NCI-H774 (cell line): ENCODE results near the gene ACAP3.

ENCODE experiments used
- DNase-seq: peaks from one replicate; lab custom pipeline; 2025; lab: John Stamatoyannopoulos, UW

Gene ACAP3, protein sequence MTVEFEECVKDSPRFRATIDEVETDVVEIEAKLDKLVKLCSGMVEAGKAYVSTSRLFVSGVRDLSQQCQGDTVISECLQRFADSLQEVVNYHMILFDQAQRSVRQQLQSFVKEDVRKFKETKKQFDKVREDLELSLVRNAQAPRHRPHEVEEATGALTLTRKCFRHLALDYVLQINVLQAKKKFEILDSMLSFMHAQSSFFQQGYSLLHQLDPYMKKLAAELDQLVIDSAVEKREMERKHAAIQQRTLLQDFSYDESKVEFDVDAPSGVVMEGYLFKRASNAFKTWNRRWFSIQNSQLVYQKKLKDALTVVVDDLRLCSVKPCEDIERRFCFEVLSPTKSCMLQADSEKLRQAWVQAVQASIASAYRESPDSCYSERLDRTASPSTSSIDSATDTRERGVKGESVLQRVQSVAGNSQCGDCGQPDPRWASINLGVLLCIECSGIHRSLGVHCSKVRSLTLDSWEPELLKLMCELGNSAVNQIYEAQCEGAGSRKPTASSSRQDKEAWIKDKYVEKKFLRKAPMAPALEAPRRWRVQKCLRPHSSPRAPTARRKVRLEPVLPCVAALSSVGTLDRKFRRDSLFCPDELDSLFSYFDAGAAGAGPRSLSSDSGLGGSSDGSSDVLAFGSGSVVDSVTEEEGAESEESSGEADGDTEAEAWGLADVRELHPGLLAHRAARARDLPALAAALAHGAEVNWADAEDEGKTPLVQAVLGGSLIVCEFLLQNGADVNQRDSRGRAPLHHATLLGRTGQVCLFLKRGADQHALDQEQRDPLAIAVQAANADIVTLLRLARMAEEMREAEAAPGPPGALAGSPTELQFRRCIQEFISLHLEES

DNA sequence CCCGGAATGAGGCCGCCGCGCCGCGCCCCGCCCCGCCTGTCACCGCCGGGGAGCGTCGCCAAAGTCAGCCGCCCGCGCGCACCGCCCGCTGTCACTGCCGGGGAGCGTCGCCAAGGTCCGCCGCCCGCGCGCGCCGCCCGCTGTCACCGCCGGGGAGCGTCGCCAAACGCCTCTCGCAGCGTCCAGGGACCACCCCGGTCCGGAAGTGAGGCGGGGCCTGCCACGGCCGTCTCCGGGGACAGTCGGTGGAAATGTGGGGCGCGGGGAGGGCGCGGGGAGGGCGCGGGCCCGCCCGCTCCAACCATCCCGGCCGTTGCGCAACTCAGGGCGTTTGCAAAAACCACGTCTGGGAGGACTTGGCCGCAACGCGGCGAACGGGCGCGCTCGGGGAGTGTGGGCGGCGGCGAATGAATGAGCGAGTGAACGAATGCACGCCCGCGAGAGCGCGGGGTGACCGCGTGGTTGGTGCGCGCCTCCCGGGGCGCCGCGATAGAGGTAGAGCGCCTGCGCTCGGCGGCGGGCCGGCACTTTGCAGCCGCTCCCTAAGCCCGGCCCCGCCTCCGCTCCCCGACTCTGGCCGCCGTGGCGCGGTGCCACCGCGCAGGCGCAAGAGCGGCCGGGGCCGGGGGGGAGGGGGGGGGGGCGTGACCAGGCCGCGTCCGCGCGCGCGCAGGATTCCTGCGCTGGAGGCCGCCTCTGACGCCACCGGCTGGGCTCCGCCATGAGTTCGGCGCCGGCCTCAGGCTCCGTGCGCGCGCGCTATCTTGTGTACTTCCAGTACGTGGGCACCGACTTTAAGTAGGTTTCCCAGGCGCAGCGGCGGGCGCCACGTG lies at the start of gene ACAP3, which contains the start of gene PUSL1:
ACAP3 (minus strand) TSS at position 8 of the 833 bp plus-strand sequence. CDS start 115 bp downstream, outside the sequence.
PUSL1 (plus strand) TSS at position 675 of the 833 bp plus-strand sequence; CDS start at position 722, 47 bp downstream.
- peak; percentile 66 for DNase-seq

DNA sequence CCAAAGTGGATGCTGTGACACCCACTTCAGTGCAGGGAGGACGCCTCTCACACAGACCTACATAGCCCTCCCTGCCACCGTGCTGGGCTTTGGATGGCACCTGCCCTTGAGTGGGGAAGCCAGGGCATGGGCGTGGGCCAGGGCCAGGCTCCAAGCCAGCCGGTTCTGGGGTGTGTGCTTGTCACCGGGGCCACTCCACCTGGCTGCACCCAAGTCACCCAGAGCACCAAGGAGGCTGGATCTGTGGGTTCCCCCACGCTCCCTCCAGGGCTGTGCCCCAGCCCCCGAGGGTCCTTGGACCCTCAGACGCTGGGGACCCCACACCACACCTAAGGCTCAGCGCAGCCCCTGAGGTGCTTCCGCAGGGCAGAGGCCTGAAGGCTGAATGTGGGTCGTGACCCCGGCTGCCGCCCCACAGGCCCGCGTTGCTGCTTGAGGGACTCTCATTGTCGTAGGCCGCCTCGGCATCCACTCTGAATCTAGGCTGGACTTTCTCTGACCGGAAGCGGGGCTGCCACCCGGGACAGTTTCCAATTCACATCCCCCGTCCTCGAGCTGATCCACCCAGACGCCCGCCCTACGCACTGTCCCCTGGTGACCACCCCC lies 49.2 kb upstream of the ACAP3 start:
- DNase-seq, result no peak

DNA sequence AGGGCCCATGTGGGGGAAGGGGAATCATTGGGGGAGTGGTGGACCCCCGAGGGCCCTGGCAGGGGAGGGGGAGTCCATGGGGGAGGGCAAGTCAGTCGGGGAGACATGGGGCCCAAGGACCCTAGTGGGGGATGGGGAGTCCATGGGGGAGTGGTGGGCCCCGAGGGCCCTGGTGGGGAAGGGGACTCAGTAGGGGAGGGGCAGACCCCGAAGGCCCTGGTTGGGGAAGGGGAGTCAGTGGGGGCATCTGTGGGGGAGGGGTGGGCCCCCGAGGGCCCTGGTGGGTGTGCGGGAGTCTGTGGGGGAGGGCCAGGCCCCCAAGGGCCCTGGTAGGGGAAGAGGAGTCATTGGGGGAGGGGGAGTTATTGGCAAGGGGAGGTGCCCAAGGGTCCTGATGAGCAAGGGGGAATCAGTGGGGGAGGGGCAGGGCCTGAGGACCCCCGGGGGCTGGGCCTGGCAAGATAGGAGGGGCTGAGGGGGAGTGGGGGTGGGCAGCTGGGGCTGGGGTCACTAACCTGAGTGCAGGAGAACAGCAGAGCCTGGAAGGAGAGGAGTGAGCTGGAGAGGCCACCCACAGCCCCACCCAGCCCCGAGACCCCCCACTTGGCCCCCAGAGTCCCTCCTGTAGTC lies 48.6 kb upstream of the ACAP3 start:
- no peak for DNase-seq

DNA sequence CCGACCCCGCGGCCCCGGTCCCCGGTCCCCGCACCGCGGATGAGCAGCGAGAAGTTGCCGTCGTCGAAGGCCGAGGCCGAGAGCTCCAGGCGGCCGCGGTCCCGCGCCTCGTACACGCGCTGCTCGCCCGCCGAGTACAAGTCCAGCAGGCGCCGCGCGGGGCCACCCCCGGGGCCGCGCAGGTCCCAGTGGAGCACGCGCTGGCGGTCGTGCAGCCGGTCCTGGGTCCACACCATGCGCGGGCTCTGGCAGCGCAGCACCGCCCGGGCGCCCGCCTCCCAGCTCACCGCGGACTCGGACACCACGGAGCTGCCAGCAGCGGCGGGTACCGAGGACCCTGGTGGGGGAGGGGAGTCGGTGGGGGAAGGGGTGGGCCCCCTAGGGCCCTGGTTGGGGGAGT lies 47.7 kb upstream of the ACAP3 start:
- no peak for DNase-seq

DNA sequence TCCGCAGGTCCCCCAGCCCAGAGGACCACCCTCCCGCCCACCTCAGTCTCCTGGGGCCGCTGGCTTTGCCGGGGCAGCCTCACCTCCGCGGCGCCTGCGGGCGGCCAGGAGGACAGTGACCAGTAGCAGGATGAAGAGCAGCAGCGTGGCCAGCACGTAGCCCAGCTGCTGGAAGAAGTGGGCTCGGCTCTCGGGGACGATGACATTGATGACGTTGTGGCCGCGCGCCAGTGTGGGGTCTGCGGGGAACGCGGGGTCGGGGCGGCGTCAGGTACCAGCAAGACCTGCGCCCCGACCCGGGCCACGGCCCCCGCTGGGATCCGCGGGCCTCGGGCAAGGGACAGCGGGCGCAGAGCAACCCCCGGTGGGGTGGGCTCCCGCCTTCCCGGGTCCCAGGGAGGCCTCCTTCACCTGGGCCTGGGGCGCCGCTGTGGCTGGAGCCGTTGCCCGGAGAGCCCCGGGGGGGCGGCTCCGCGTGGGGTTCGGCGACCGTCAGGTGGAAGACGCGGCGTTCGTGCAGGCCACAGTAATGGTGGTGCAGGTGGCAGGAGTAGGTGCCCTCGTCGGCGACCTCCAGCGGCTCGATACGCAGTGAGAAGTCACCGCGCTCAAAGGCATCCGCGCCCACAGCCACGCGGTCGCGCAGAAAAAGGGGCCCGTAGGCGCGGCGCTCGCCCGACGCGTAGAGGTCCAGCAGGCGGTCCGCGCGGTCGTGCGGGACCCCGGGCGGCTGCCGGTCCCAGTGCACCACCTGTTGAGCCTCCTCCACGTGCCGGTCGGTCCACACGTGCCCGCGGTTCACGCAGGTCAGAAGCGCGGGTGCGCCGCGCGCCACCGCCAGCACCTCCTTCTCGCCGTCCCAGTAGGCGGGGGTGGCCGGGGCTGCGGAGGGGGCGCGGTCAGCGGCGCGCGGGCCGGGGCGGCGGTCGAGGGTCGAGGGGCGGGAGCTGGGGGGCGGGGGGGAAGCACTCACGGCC lies 46.8 kb upstream of the ACAP3 start:
- no peak for DNase-seq

DNA sequence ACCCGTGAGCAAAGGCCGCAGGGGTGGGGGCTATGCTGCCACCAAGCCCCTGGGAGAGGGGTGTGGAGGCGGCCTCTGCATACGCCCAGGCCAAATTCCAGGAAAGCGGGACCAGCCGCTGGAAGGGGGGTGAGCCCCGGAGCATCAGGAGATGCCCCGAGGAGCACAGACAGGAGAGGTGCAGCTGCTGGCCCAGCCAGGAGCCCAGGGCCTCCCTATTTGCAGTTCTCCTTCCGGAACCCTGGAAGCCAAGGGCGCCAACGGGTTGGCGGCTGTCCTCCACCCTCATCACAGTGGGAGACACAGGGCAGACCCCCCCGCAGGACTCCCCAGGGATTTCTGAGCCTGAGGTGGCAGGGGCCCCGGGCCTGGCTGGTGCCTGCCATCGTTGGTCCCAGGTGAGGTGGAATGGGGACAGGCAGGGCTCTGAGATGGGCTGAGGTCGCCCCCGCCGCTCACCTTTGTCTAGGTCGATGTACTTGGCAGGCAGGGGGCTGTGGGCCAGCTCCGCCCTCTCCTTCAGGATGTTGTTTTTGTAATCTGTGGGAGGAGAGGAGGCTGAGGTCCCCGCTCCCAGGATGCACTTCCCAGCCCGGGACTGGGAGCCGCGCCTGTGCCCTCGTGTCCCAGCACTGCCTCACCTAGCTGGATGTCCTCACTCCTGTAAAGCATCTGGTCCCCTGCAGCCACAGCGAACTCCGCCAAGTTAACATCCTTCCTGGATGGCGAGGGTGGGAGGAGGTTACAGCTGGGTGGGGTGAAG lies 45.8 kb upstream of the ACAP3 start:
- DNase-seq, result no peak

DNA sequence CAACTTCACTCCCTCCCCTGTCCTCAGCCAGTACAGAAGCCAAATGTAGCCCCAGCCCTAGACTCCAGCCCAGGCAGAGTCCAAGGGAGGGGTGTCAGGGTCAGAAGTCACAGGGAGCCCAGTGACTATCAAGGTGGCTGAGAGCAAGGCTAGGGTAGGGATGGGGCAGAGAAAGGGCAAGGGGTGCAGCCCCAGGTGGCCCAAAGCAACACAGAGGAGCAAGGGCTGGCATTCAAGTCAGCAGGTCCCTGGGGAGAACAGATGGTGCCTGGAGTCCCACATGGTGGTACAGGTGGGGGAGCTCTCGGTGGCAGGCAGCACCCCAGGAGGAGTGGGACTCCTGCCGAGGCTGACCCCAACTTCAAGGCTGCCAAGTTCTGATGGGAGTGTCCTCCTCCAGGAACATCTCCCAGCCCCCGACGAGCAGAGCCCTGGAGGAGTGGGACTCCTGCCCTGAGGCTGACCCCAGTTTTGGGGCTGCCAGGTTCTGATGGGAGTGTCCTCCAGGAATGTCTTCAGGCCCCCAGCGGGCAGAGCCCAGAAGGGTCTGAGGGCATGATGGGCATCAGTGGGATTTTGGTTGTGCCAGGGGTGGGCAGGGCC lies 45.2 kb upstream of the ACAP3 start:
- no peak for DNase-seq

DNA sequence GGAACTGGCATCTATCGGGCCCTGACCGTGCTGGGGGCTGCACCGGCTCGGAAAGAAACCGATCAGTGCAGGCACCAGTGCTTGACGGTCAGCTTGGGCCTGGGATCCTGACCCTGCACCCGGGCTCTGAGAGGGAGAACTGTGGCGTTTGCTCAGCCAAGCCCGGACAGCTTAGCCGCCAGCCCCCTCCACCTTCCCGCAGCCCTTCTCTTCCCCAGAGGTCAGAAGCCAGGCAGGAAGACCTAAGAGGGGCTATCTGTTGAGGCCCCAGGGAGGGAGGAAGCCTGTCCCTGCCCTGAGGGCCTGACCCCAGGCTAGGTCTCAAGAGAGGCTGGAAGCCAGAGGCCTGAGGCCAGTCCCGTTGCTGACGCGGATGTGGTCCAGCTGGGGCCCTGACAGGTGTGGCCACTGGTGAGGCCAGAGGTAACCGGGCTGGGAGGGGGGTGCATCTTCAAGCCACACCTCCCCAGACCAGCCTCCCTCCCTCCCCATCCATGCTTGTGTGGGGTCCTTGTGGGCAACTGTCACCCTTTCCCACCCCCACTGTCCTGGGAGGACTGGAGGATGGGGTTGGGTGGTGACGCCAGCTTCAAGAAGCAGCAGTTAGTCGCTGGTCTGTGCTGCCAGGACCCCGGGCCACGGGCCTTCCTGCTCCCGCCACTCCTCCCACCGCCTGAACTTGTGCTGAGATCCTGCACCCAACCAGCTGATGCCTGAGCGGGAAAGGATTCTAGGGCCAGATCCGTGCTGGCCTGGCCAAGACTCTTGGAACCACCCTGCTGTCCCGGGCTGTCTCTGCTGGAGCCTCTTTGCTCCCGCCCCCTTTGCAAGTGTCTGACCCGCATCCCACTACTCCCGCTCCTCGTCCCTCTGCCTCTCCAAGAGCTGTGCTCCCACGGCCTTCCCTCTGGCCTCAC lies 44.0 kb upstream of the ACAP3 start:
- no peak for DNase-seq

DNA sequence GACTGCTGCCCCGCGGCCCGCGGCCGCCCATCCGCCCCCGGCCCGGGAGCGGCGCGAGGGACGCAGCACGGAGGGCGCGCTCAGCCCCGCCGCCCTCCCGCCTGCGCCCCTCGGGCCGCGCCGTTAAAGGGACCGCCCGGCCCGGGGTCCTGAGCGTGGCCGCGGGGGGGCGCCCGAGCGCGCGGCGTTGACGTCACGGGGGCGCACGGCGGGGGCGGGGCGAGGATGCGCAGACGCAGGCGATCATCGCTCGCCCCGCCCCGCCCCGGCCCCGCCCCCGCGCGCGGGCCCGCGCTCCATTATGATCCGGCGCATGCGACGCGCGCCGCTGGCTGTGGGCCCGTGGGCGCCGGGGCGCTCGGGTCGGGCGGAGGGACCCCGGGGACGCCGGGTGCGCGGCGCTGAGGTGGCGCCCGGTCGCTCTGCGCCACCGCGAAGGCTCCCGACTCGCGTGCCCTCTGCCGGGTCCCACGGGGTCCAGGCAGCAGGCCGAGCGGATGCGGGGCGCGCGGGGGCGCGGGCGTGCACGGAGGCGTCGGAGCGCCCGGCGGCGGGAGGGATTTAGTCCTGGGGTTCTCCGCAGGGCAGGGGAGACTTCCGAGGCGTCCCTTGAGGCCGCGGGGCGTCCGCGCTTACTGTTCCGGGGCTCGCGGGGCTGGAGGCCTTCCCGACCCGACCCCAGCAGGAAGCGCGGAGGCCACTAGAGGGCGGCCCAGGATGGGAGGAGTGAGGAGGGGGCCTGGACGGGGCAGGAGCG lies 41.7 kb upstream of the ACAP3 start, which contains the start of gene DVL1:
DVL1 (minus strand) TSS at position 163 of the 757 bp plus-strand sequence. CDS start 353 bp downstream, outside the sequence.
- peak; percentile 32 for DNase-seq

DNA sequence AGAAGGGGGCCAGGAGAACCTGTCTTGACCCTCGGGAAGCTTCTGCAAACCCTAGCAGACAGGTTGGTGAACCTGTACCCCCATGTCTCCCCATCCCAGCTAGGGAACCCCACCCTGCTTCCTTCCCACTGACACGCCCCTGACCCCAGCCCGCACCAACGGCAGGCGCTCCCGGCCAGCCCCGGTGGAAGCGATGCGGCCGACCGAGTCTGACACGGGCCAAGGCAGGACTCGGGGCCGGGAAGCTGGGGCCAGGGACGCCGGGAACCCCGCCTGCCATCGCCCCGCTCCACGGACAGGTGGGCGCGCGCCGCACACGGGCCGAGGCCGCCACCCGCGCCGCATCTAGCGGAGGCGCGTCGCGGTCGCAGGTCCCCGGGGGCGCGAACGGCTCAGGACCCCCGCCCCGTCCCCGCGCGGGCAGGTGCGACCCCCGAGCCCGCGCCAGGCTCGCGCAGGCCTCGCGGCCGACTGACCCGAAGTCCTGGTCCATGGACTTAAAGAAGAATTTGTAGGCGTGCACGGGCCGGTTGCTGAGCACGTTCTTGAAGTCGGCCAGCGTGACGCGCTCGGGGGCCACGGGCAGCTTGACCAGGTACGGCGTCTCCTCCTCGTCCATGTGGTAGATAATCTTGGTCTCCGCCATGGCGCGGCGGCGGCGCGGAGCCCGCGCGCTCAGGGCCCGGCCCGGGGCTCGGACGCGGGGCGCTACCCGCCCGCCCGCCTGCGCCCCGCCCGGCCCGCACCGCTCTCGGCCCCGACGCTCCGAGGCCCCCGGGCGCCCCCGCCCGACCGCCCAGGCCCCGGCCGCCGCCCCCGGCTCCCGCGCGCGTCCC lies 40.9 kb upstream of the ACAP3 start:
- no peak for DNase-seq

DNA sequence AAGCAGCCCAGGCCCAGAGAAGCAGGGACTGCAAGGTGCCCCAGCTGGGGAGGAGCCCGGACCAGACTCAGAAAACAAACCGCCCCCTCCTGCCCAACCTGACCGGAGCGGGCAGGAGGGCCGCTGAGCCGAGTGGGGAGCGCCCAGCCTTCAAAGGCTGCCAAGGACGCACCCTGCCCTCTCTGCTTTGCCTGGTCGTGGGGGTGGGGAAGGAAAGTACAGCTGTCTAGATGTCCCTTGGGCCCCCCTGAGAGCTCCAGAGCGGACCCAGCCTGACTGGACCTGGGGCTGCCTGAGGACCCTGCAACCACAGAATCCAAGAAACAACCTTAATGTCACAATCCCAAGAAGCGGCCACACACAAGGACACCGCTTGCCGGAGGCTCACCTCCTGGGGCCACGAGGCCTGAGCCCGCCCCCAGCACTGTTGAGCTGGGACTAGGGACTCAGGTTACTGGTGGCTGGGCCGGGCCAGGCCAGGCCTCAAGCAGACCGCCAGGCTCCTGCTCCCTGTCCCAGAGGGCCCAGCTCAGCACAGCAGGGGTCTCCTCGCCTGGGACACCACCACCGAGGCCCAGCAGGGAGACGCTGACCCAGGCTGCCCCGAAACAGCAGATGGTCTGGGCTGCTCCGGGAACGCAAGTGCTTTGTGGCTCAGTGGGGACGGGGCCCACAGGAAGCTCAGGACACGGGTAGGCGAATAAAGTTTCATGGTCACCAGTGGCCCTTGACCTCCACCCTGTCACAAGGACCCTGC lies 40.1 kb upstream of the ACAP3 start:
- DNase-seq, result no peak

DNA sequence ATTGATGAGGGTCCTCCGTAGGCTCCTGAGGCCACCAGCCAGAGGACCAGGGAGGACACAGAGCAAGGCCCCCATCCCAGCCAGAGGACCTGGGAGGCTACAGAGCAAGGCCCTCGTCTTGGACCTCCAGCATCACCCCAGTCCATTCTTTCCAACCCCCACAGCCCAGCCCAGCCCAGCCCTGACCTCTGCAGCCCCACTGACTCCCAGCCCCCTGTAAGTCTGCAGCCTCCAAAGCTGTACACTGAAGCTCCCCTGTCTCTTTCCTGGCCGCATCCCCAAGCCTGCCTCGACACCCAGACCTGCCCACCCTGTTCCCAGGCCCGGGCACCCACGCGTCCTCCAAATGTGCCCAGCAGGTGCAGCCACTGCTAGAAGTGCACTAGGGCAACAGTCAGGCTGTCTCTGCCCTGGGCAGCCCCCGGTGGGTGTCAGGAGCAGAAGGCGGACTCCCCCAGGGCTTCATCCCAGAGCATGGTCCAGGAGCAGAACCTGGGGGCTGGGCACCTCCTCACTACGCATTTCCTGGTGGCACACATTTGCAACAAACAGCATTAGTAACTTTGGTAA lies 39.4 kb upstream of the ACAP3 start:
- DNase-seq, result no peak

DNA sequence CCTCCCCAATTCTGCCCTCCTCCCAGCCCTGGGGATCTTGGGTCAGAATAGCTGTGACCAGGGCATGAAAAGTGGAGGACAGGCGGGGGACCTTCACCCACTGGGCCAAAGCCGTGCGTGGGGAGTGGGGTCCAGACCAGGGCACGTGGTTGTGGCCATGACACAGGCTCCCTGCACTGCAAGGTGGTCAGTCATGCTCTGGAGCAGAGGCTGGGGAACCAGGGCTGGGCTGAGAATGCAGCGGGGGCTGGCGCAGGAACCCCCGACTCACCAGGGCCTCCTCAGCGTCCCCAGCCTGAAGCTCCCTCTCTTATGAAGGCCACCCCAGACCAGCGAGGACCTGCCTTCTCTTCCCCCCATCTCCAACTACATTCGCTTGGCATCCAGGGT lies 38.8 kb upstream of the ACAP3 start:
- DNase-seq, result no peak

DNA sequence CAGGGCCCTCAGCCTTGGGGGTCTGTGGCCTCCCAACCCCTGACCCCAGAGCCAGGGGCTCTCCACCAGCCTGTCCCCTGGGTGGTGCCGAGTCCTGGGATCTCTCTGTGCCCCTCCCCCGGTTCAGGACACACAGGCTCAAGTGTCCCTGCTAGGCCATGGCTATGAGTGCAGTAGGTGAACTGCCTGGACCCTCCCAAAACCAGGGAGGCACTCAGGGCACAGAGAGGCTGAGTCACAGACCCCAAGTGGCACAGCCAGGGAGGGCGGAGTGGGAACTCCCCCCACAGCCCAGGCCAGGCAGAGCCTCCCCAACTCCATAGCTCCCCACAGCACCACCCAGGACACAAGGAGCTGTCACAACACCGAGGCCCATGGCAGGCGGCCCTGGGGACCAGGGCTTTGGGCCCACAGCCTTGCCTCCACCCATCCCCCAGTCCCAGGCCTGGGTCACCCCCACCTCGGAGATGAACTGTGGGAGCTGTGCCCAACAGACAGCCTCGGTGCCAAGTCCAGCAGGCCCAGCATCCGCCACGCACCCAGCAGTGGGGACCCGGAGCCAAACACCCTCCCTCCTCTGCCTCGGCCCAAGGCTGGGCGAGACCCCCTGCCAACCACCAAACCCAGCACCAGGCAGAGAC lies 38.2 kb upstream of the ACAP3 start:
- DNase-seq, result no peak
